ENCODE measurements around the gene PARD6G.

Gene PARD6G

DNA sequence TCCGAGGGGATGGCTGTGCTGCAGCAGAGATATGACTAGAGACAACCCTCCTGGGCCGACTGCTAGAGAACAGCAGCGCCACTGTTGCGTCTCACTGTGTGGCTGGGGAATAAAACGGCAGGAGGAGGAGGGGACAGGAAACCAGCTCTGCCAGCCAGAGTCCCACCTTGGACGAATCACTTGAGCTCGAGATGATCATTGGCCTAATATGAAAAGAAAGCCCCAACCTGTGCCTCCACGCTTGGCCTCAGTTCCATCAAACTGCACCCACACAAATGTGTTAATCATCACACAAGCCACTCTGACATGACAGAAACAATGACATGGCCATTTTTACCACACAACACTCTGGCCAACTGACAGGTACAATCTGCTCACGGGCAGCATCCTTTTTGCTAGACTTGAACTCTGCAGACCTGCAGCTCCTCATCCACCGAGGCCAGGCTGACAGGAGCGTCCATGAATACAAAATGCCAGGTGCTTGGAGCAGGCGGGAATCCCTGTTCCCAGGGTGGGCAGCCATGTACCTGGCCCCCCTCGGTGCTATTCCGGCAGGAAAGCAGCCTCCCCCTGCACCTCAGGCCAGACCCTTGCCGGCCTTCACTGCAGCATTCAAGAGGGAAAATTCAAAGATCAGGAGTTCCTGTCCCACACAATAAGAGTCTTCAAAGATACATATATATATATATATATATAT, 52.3 kb downstream of the PARD6G start:
- H3K4me3 ChIP-seq: no peak overlapping the region

DNA sequence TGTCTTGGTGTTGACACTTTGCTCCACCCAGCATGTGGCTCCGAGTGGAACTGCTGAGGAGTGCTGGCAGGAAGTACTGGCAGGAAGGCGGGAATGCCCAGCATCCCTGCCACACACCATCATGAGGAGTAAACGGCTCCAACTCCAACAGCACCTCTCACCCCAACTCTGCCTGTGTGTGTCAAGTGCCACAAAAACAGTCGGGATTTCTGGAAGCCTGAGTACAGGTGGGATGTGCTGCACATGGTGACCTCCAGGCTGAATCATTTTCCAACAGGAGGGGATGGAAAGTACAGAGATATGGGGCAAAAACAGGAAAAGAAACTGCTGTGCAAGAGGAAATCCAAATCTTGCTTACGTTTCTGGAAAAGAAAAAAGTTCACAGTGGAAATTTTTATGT, 53.6 kb downstream of the PARD6G start:
- H3K27ac ChIP-seq: no peak overlapping the region
- no peak overlapping the region for H3K4me3 ChIP-seq

More for the DNA sequence above, 52.3 kb downstream of the PARD6G start:
- no peak overlapping the region for H3K27ac ChIP-seq

DNA sequence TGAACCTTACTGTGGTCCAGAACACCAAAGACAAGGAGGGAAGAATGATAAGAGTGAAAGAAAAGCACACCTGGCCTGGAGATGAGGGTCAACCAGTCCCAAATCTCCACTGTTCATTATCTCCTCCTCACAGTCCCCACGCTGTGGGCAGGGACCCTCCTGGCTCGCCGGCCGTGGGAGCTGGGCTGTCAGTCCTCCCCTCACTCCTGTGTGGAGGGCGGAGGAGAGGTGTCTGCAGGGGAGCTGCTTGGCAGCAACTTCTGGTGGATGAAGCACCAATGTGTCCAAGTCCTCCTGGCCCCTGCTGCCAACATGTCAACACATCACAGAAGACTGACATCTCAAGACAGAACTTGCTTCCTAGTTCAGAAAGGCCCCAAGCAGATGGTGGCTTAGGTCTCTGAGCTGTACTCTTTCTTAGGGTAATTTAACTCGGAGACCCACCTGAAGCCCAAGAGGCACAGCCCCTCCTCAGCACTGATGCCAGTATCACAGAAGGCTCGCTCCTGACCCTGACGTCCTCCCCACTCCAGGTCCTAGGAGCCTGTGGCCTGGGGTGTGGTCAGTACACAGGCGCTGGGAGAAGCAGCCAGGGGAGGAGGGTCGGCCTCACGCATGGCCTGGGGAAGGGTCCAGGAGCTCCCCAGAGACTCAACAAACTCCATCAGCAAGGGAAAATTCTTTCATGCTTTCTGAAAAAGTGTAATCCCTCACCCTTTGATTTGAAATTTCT, 54.5 kb downstream of the PARD6G start:
- H3K4me3 ChIP-seq: no peak overlapping the region
- H3K27ac ChIP-seq: no peak overlapping the region

DNA sequence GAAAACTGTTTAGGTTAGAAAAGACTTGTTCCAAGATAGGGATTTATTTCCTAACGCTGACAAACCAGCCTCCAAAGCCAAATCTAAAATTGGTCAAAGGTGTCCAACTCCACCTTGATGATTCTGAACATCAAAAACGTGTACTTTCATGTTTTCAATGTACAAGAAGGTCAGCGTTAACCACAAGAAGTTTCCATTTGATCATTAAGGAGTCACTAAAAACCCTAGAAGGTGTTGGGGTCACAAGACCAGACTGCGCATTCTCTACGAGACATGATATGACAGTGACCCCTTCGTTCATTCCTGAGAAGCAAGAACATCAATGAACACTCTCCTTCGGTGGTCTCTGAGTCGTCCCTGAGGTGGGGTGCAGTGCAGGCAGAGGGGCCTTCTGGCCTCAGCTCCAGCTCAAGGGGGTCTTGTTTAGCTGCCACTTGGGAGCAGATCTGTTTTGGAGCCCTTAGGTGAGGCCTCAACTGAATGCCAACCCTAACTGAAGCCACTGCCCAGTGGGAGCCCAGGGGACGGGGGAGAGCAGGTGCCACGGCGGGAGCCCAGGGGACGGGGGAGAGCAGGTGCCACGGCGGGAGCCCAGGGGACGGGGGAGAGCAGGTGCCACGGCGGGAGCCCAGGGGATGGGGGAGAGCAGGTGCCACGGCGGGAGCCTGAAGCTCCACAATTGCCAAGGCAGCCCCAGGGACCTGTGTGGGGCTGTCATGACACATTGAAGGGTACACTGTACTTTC, 55.2 kb downstream of the PARD6G start:
- H3K27ac ChIP-seq: no peak overlapping the region

DNA sequence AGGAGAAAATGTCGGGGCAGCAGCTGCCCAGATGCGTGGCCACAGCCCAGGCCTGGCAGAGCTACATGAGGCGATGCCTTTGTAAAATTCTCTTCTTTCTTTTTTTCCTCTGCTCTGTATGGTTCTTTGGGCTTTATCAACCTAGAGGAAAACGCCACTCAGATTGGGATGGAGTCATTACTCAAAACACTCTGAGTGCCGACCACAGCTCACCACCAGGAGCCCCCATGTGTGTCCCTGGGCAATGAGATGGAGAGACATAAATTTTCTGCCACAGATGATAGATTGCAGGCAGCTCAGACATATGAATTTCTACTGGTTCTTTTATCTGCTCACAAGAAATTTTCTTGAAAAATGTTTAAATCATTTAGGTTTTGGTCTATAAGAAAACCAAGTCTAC, 56.0 kb downstream of the PARD6G start:
- no peak overlapping the region for H3K27ac ChIP-seq
- H3K4me3 ChIP-seq: no peak overlapping the region

More for the DNA sequence above, 55.2 kb downstream of the PARD6G start:
- H3K4me3 ChIP-seq: no peak overlapping the region

DNA sequence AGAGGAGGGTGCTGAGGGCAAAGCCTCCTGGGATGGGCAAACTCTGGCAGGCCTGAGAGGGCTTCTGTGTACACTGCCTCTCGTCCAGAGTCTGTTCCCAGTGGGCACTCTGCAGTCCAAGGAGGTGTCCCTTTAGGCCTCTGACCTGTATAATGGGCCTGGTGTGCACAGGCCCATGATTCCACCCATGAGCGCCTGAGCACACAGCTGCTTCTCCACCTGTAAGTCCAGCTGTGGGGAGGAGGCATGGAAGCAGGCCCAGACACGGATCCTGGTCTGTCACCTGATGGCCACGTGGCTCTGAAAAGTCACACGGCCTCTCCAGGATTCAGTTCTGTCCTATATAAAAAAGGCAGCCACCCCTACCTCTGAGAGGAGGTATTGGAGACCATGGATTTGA, 57.0 kb downstream of the PARD6G start:
- Histone ChIP-seq H3K27ac (peak overlapping the region in 1 of 21 experiments; percentile 5), H3K4me3 (no peak overlapping the region)

DNA sequence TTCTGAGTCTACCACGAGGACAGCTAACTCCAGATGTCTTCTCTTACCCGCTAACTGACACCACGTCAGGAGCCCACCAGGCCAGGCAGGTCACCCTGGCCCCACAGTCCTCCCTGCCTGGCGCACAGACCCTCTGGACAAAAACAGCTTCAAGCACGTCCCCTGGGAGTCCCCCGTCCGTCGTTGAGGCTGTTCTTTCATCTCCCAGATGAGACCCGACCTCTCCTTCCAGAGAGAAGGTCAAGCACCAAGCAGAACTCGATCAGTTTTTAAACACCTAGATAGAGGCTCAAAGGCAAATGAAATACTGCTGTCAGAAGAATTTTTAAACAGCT, 57.8 kb downstream of the PARD6G start:
- H3K27ac ChIP-seq: no peak overlapping the region
- H3K4me3 ChIP-seq: no peak overlapping the region

DNA sequence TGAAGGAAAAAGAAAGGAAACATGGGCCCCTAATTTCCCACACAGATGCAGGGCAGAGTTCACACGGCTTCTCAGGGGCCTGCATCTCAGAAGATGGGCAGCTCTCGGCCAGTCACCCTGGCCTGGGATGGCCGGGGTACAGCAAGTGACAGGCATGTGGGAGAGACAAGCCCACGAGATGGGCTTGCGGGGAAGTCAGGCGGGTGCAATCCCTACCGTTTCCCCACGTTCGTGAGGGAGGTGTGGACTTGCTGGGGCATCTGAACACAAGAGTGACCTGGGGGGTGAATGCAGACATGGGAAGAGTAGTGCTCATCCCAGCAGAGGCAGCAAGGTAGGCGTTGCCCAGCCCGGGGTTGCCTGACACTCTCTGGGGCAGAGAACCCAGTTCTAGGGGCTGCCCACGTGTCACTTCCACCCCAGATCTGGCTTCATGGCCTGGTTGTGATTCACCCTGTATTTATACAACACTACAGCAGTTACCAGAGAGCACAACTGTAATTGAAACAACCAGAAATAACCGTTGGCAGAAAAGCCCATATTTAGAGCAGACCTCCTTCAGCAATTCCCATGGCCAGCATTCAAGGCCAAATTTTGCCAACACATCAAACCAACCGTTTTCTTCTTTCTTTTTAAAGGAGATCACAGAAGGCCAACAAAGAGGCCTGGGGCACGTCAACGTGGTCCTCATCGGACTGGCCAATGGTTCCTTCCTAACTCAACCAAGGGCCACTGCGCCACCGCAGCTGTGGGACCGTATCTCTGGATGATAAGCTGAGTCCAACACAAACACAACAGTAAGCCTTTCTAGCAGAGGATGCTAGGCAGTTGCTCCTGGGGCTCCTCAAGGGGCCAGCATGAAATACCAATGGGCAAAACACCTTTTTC, 58.4 kb downstream of the PARD6G start:
- no peak overlapping the region for H3K4me3 ChIP-seq
- peak overlapping the region in 3 of 21 experiments; percentile 9 to 61 (median 50) for H3K27ac ChIP-seq

DNA sequence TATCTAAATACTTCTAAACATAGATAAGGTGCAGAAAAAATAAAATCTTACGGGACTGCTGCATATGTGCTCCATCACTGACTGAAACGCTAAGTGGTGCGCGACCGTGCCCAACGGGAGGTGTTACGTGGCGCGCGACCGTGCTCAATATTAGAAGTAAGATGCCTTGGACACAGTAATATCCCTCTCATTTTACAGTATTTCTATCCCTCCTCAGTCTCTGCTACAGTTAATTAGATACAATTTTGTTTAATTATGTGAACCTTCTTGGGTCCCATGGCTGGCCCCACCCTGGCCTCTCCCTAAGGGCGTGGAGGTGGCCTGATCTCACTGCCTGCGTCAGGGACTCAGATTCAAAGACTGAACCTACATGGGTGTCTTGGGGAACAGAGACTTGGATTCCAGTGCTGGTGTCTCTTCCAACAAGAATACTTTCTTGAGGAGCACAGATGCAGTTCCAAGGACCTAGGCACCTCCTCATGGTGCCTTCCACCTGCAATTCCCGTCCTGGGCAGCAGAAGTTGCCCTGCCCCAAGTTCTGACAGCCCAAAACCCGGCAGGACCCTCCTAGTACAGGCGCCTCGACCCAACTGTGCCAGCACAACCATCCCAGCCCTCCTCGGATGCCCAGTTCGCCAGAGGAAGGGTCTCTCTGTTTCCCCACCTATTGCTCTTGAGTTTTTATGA, 59.2 kb downstream of the PARD6G start:
- Histone ChIP-seq H3K4me3 (no peak overlapping the region), H3K27ac (peak overlapping the region in 4 of 21 experiments; percentile 9 to 61 (median 32))

DNA sequence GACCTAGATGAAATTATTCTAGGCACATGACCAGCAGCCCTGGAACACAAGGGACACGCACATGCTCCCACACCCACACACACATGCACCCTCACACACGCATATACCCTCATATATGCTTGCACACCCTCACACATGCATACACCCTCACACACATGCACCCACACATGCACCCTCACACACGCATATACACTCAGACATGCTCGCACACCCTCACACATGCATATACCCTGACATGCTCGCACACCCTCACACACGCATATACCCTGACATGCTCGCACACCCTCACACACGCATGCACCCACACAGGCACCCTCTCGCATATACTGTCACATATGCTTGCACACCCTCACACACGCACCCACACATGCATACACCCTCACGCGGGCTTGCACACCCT, 61.8 kb downstream of the PARD6G start:
- Histone ChIP-seq H3K4me3 (no peak overlapping the region), H3K27ac (no peak overlapping the region)

DNA sequence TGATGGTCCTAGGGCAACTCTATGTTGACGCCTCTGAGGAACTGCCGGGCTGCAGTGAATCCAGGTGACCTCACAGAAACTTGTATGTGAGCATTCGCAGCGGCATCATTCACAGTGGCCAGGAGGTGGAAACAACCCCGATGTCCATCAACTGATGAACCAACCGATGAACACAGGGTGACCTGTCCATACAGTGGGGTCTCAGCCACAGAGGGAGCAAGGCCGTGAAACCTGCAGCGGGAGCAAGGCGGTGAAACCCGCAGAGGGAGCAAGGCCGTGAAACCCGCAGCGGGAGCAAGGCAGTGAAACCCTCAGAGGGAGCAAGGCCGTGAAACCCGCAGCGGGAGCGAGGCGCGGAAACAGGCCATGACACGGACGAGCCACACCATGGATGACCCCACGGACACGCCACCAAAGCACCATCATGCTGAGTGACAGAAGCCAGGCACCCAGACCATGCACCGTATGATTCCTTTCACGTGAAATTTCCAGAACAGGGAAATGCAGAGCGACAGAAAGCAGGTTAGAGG, 63.0 kb downstream of the PARD6G start:
- Histone ChIP-seq H3K27ac (no peak overlapping the region), H3K4me3 (no peak overlapping the region)

DNA sequence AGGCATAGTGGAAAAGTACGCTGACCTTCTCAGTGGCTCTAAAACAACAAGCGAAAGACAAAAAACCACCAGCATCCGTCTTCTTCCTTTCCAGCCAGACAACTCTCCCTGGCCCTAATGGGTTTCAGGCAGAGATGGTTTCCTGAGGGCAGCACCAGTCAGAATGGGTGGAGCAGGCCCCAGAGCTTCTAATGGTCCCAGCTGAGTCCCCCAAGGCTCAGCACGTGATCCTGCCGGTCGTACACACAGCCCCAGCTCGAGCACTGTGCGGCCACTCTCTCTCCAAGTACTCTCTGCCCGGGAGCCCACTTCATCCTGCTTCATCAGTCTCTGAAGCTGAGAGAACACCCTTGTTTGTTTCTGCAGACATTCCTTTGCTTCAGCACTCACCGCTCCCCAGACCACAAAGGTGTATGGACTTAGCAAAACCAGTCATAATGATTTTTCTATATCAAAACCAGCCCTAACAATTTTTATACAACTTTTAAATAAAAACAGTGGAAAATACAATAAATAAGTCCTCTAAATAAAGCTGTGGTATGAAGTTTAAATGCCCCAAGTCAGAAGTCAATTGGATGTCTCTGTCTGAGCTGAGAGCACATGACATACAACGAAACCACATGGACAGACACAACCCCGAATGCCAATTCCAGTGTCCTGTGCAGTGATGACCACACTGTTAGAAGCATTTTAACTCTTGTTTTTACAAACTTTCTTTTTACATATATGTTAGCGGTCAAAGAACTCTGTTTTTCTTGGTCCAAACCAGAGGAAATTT, 63.9 kb downstream of the PARD6G start:
- peak overlapping the region in 5 of 21 experiments; percentile 16 to 69 (median 55) for H3K27ac ChIP-seq
- H3K4me3 ChIP-seq: no peak overlapping the region

DNA sequence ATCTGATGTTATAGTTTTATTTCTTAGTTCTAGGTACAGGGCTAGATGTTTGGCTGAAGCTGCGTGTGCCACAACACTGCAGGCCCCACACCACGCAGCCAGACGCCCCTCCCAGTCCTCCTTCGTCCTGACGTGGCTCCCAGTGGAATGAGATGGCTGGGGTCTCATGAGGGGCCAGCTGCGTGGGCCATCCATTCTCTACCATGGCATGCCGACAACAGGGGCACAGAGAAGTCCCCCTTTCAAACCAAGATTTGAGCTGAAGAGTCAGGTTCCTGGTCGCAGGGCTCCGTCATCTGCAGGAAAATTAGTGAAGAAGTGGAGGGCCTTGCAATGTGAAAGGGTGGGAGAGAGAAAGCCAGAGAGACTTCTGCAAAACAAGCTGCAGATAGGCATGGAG, 64.5 kb downstream of the PARD6G start:
- Histone ChIP-seq H3K27ac (peak overlapping the region in 8 of 21 experiments; percentile 12 to 69 (median 32)), H3K4me3 (no peak overlapping the region)

DNA sequence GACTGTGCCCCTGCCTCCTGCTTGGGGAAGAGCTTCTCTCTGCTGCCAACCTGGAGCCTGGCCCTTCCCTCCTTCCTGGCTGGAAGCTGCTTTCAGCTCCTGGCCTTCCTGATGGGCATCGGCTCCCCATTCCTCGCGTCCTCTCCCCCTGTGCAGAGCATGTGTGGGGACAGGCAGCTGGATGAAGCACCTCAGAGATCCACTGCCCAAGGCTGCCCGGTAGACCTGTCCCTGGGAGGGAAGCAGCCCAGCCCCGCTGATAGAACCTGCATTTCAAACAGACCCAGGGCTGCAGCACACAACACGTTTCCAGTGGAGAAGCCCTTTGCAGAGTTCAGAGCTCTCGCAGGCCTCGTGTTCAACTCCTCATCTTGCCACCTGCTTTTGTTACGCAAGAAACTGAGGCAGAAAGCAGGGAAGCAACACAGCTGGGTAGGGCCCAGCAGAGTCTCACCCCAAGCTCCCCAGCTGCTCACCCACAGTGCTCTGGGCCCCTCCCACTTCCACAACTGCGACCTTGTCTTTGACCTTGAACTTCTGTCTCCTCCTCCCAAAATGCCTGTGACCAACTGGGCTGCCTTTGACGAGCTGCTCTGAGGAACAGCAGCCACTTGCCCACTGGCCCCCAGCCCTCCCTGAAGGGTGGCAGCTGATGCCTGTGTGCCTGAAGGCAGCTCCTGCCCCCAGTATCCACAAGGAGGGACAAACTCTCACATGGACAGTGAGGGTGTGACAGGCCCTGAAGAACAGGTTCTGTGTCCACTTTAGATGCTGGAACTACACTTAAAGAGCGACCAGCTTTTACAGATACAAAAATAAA, 65.5 kb downstream of the PARD6G start:
- peak overlapping the region in 12 of 21 experiments; percentile 3 to 87 (median 62) for H3K27ac ChIP-seq
- H3K4me3 ChIP-seq: no peak overlapping the region

DNA sequence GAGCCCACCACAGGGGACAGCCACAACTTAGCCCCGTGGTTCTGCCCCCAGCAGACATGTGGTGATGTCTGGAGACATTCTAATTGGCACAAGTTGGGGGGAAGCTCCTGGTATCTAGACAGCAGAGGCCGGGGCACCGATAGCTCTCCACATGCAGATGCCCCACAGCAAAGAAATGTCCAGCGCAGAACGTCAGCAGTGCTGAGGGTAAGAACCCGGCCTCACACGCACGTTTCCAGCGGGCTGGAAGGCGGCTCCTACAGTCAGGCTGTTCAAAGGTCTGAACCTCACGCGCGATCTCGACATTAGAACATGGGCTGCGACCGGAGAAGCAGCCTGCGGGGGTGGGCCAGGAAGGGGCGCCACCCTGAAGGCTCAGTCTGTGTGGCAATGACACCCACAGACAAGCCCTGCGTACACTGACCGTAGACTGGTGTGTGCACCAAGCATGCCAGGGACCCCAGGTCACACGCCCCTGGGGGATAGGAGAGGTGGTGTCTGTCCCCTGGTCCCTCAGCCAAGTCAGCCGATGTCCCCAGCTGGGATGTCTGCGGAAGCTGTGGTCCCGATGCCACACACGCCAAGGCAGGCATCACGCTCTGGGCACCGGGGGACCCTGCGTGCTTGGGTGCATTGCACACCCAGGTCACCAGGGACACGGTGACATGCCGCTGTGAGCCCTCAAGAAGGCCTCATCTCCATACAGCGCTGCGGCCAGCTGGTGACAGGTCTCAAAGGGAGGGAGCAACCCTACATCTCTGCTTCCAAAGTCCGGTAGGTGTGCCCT, 66.3 kb downstream of the PARD6G start:
- no peak overlapping the region for H3K4me3 ChIP-seq
- H3K27ac ChIP-seq: peak overlapping the region in 19 of 21 experiments; percentile 60 to 89 (median 76)

DNA sequence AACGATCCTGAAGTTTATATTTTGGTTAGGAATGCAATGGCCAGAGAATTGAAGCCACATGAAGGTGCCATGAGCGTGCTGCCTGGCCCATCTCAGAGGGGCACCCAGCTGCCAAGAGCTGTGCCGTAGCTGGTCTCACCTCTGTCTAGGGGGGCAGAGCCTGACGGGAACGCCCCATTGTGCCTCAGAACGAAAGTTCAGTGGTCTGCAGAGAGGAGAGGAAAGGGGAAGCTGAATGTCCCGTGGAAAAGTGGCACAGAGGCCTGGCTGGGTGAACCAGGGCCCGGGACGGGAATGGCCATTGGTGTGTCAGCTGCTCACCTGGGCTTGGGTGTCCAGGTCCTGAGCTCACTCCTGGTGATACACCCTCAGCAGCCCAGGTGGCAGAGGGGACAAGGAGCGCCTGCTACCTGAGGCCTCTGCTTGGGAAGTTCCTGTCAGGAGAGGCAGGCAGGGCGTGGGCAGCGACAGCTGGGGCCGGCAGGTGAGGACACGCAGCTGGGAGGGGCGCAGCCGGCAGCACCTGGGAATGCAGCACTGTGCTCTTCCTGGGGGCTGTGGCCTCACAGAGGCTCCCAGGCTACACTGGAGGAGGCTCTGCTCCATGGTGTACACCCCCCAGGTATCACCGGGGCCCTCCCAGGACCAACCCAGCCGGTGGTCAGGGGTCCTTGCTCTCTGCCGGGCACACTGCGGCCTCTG, 67.3 kb downstream of the PARD6G start:
- Histone ChIP-seq H3K4me3 (peak overlapping the region in 1 of 7 experiments; percentile 17), H3K27ac (peak overlapping the region in 20 of 21 experiments; percentile 61 to 89 (median 76))

All from skin epidermis (tissue), 12 donors.